Fibroblast of skin of abdomen (primary cell): ENCODE data around the gene SNX1.

Source experiments
- DNase-seq: peaks from one replicate; pipeline ENCODE4 v3.0.0-alpha.2; 2013

SNX1 gene

DNA sequence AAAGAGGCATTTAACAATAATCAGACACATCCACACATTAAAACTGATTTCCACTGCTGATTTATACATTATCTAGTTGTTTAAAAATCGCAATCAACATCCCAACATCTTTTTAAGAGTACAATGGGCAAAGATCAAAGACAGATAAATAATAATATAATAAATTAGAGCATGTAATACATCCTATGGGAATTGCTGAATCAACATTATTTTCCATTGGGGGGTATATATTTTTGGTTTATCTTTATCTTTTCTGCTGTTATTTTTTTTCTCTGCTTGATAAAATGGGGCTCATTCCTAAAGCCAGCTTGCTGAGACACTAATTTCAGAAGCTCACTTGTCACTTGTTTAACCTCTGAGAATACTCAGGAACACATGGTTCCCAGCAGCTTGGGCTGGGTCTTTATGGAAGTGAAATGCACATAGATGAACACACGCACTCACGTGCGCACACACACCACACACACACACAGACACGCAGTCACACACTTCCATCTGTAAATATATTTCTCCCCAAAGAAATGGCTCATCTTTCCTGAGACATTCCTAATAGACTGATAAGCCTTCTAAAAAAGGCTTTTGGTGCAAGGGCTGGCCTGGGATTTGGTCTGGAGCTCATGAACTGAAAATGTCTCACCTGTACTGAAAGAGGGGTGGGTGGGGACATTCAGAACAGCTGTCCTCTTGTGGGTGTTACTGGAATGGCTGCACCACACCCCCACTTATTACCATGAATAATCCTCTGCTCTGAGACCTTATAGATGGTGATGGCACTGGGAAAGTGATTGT lies 70.5 kb downstream of the SNX1 start:
- DNase-seq, result no peak

DNA sequence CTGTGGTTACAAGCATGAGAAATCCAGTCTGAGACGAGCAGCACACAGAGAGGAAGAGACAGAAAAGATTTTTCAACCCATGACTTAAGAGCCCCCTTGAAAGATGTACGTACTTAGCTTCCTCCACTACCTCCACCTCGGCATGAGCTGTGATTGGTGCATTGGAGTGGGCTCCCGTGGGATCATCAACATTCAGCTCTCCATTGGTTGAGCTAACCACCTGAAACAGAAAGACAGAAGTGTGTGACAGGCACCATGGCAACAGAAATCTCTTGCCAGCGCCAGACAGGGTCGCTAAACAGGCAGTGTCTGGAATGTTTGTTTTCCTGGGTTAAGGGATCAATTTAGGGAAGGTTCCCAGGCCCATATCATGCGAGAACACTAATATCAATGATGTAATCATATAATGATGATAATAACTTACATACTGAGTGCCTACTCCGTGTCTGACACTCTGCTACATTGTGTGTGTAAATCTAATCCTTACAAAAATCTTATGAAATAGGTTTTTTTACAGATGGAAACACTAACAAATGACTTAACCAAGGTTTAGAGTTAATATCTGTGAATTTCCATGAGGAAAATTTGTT lies 84.5 kb downstream of the SNX1 start:
- DNase-seq, result no peak

DNA sequence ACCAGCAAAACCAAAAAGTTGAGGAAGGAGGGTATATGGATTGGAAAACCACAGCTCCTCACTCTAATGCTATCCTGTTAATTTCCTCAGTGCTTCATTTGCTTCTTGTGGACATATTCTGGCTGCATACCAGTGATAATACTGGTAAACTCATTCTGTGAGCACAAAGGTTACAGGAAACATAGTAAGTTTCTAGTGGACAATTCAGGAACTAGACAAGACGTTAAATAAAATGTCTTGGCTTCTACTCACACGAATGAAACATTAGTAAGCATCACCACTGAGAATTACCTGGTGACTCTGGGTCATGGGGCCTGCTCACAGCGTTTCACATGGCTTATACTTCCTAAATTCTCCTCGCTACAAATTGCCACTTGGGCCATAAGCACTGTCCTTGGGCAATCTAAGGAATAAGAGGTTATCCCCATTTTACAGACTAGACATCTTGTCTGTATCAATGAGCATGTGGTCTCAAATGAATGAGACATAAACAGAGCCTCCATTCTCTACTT lies 87.1 kb downstream of the SNX1 start:
- DNase-seq, result no peak

DNA sequence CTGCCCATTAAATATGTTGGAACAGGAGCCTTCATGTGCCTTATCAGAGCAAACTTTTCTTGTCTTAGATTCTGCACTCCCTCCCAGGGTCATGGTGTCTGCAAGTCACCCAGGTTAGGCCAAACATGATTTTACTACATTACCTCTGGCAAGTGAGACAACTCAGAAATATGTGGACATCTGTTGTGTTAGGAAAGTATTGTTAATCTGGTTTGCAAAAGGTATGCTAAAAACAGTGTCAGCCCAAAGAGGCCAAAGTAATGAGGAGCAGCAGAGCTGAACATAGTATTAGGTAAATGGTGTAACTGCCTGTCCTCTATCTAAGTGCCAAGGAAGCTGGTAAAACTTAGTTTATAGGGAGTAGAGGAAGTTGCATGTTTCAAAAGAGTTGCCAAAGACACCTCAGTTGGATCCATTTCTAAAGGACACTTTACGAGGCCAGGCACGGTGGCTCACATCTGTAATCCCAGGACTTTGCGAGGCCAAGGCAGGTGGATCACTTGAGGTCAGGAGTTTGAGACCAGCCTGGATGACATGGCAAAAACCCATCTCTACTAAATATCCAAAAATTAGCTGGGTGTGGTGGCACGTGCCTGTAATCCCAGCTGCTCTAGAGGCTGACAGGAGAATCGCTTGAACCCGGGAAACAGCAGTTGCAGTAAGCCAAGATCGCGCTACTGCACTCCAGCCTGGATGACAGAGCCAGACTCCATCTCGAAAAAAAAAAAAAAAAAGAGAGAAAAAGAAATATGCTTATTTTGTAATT lies 89.5 kb downstream of the SNX1 start:
- no peak for DNase-seq

DNA sequence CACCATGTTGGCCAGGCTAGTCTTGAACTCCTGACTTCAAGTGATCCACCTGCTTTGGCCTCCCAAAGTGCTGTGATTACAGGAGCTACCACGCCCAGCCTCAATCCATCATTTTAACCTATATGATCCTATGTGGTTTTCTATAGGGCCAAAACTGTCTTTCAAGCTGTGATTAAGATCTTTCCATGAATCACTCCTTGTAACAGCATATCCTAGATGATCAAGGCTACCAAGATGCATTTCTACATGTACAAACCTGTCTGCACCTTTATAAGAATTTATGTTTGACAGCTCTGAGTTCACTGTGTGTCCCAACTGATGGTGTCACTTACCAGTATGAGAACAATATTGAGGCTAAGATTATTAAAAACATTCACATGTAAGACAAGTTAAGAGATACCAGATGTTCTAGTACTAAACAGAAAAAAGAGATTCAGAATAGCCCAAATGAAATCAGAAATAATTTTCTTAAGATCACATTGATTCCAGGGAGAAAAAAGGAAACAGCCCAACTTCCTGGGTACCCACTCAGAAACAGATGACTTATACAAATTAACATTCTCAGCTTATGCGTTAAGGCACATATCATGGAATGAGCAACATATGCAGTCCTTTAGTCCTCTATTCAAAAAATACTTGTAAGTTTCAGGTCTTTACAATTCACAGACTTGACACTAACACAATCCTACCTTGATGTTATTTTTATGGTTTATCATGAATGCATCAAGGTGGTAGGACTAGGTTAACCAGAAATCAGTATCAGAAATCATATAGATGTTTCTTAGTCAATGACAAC lies 91.8 kb downstream of the SNX1 start:
- DNase-seq, result peak; percentile 39
